ENCODE results near the gene SPATA13.

DNA sequence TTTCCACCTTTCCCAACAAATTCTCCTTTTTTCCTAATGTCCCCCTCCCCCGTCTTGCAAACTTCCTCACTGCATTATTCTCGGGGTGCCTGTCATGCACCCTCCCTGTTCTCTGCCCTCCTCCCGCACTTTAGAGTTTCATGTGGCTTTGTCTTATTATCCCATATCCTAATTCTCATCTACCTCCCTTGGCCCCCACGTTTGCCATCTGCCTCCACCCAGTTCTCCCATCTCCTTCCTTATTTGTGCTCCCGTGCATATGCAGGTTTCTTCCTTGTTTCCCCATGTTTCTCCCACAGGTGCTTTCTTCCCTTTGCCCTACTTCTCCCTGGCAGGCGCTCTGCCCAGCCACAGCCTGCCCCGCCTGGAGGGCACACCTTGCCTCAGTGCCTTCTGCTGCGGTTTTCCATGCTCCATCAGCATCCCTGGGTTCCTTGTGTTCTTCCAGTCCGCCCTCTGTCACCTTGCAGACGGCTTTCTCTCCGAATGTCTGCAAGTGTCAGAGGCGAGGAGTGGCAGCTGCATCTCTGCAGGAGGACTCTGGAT, 1.5 kb downstream of the SPATA13 start:
- TF ChIP-seq POLR2A (IDR thresholded peaks at IDR 0.05): no peak
- TF ChIP-seq, protein P1, sequence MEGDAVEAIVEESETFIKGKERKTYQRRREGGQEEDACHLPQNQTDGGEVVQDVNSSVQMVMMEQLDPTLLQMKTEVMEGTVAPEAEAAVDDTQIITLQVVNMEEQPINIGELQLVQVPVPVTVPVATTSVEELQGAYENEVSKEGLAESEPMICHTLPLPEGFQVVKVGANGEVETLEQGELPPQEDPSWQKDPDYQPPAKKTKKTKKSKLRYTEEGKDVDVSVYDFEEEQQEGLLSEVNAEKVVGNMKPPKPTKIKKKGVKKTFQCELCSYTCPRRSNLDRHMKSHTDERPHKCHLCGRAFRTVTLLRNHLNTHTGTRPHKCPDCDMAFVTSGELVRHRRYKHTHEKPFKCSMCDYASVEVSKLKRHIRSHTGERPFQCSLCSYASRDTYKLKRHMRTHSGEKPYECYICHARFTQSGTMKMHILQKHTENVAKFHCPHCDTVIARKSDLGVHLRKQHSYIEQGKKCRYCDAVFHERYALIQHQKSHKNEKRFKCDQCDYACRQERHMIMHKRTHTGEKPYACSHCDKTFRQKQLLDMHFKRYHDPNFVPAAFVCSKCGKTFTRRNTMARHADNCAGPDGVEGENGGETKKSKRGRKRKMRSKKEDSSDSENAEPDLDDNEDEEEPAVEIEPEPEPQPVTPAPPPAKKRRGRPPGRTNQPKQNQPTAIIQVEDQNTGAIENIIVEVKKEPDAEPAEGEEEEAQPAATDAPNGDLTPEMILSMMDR (IDR thresholded peaks at IDR 0.05): no peak
